Esophagus muscularis mucosa (tissue), 3 donors: ENCODE measurements around the gene MAPK12.

ENCODE experiments used
- EP300 ChIP-seq: sonication (generic); formaldehyde crosslinking; IDR thresholded peaks from one replicate; pipeline ENCODE4 v1.6.1; 2017; ENCODE audit warnings: antibody characterized with exemption
- TF ChIP-seq, protein P1 (sequence below), 3 experiments: fragments of 200-600 bp in 2 of 3; fragments of 450-650 bp in 1 of 3; sonication (generic) in 2 of 3; IDR thresholded peaks; one replicate each; pipeline ENCODE4 v1.5.1; 2017 to 2019; ENCODE audit warnings: antibody characterized with exemption in 3 of 3, mild to moderate bottlenecking in 2 of 3, moderate library complexity in 1 of 3

DNA sequence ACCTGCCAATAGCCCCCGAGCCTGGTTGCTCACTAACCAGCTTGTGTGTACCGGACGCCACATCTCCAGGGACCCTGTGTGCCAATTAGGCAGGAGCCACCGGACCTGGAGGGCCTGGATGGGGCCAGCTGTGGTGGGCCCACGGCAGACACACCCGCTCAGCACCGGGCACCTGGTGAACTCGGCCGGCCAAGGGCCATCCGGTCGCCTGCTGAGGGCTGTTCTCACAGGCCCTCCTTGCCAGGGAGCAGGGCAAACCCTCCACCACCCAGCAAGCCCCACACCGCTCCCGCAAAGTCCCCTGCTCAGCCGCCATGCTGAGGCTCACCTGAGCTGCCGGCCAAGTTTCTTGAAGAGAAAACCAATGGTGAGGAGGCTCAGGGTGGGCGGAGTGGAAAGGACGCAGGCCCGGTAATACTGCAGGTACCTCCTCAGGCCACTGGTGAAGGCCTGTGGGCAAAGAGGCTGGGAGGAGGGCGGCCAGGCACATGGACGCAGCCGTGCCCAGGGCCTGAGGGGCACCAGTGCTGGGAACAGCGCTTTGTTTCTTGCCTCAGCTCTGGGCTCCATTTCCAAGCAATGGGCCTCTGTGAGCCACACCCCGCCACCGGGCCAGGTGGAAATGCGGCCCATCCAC, 33.8 kb downstream of the MAPK12 start:
- TF ChIP-seq, protein P1, sequence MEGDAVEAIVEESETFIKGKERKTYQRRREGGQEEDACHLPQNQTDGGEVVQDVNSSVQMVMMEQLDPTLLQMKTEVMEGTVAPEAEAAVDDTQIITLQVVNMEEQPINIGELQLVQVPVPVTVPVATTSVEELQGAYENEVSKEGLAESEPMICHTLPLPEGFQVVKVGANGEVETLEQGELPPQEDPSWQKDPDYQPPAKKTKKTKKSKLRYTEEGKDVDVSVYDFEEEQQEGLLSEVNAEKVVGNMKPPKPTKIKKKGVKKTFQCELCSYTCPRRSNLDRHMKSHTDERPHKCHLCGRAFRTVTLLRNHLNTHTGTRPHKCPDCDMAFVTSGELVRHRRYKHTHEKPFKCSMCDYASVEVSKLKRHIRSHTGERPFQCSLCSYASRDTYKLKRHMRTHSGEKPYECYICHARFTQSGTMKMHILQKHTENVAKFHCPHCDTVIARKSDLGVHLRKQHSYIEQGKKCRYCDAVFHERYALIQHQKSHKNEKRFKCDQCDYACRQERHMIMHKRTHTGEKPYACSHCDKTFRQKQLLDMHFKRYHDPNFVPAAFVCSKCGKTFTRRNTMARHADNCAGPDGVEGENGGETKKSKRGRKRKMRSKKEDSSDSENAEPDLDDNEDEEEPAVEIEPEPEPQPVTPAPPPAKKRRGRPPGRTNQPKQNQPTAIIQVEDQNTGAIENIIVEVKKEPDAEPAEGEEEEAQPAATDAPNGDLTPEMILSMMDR (IDR thresholded peaks at IDR 0.05): no peak
- no peak for TF ChIP-seq EP300
